COLO668 (cell line): ENCODE data around the gene ZNF394.

Experiments used
- DNase-seq: peaks from one replicate; lab custom pipeline; 2025; ENCODE audit not compliant: unreplicated experiment; lab: John Stamatoyannopoulos, UW

The ZNF394 gene

DNA sequence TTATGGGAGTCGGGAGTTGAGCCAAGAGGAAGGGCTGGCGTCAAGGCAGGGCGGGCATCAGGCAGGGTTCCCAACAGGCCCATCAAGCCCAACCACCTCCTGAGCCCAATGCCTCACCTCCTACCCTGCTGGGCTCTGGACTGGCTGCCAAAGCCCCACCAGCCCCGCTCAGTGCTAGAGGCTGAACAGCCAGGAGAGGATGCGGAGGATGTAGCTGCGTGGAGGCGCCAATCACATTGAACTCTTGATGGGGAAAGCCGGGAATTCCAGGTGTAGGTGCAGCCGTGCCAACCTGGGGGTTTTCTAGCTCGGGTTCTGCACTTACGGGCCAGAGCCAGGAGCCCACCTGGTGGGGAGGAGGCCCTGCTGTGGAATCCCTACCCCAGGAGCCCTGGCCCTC lies 47.0 kb downstream of the ZNF394 start:
- no peak for DNase-seq

DNA sequence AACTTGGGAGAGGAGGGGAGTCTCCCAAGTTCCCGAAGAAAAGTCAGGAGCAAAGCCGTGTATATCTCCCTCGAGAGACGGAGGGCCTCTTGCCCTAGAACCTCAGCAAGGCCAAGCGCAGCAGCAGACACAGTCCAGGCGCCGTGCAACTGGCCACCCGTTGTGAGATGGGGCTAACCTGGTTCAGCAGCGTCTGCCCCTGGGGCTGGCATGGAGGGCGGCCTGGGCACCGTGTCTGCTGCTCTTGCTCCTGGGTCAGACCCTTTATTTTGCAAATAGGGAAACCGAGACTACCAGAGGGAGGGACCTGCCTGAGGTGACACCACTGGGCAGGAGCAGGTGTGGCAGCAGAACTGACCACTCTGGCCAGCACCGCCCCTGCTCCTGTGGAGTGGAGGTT lies 47.5 kb downstream of the ZNF394 start:
- DNase-seq: no peak

- no peak for DNase-seq
Observed at GRCh38 chr7:99451936-99452335, 48.1 kb downstream of the ZNF394 start.

GRCh38 chr7:99449326-99449725 lies 50.8 kb downstream of the ZNF394 start:
- no peak for DNase-seq

- DNase-seq: no peak
Observed at GRCh38 chr7:99448855-99449254, 51.2 kb downstream of the ZNF394 start.

- DNase-seq: peak; percentile 24
Observed at GRCh38 chr7:99447943-99448342, 52.1 kb downstream of the ZNF394 start.

GRCh38 chr7:99446096-99446495 lies 54.0 kb downstream of the ZNF394 start:
- no peak for DNase-seq
